H9 (cell line): ENCODE data around the gene SCFD2. TPM values are rescaled to one million over a fixed set of nuclear protein-coding genes. Genes with fewer than 3 reads are reported as not detected.

ENCODE experiments used
- DNase-seq: peaks from one replicate; pipeline ENCODE4 v3.0.0-alpha.2; 2017
- H2AFZ ChIP-seq: one replicate; pipeline ENCODE4 v1.6.1; 2013; ENCODE audit warnings: mild to moderate bottlenecking, low read length, control low read depth, moderate library complexity
- H2AK5ac ChIP-seq: 2 replicates; pipeline ENCODE4 v1.6.1; 2013; ENCODE audit warnings: low read length, control low read depth, mixed read lengths; ENCODE audit not compliant: insufficient read length
- H2BK120ac ChIP-seq: one replicate; pipeline ENCODE4 v1.6.1; 2013; ENCODE audit warnings: low read depth, mild to moderate bottlenecking, low read length, control low read depth, inconsistent platforms; ENCODE audit not compliant: poor library complexity, severe bottlenecking
- H2BK12ac ChIP-seq: 2 replicates; pipeline ENCODE4 v1.6.1; 2013; ENCODE audit warnings: low read length, control low read depth, mixed read lengths, low read depth; ENCODE audit not compliant: insufficient read length
- H2BK15ac ChIP-seq: 2 replicates; pipeline ENCODE4 v1.6.1; 2013; ENCODE audit warnings: low read depth, low read length, control low read depth
- H2BK20ac ChIP-seq: one replicate; pipeline ENCODE4 v1.6.1; 2013; ENCODE audit warnings: low read depth, mild to moderate bottlenecking, low read length, control low read depth, inconsistent platforms; ENCODE audit not compliant: poor library complexity, severe bottlenecking
- H2BK5ac ChIP-seq: 2 replicates; pipeline ENCODE4 v1.6.1; 2013; ENCODE audit warnings: low read length, control low read depth, mixed read lengths; ENCODE audit not compliant: insufficient read length
- H3K14ac ChIP-seq: 2 replicates; pipeline ENCODE4 v1.6.1; 2013; ENCODE audit warnings: low read length, control low read depth; ENCODE audit not compliant: insufficient read depth
- H3K18ac ChIP-seq: 2 replicates; pipeline ENCODE4 v1.6.1; 2013; ENCODE audit warnings: low read depth, mild to moderate bottlenecking, mixed read lengths, low read length, control low read depth; ENCODE audit not compliant: insufficient read length
- H3K23ac ChIP-seq: 2 replicates; pipeline ENCODE4 v1.6.1; 2013; ENCODE audit warnings: low read length, control low read depth, mixed read lengths, low read depth; ENCODE audit not compliant: insufficient read length
- H3K23me2 ChIP-seq: 2 replicates; pipeline ENCODE4 v1.6.1; 2013; ENCODE audit warnings: low read depth, mild to moderate bottlenecking, mixed read lengths, low read length, control low read depth; ENCODE audit not compliant: insufficient read length, poor library complexity, severe bottlenecking
- H3K27ac ChIP-seq: 2 replicates; pipeline ENCODE4 v1.5.1; 2013; ENCODE audit warnings: low read length, control low read depth, mixed read lengths, low read depth; ENCODE audit not compliant: insufficient read length
- H3K27me3 ChIP-seq: 2 replicates; pipeline ENCODE4 v1.6.1; 2013; ENCODE audit warnings: low read length, control low read depth, inconsistent platforms; ENCODE audit not compliant: insufficient read depth
- H3K4ac ChIP-seq: 2 replicates; pipeline ENCODE4 v1.6.1; 2013; ENCODE audit warnings: low read depth, mild to moderate bottlenecking, control low read depth, inconsistent platforms, low read length, moderate library complexity
- H3K4me1 ChIP-seq: 2 replicates; pipeline ENCODE4 v1.6.1; 2013; ENCODE audit warnings: low read length, control low read depth, inconsistent platforms; ENCODE audit not compliant: insufficient read depth
- H3K4me2 ChIP-seq: 2 replicates; pipeline ENCODE4 v1.6.1; 2013; ENCODE audit warnings: low read length, control low read depth, mixed read lengths; ENCODE audit not compliant: insufficient read length, insufficient read depth
- H3K56ac ChIP-seq: 2 replicates; pipeline ENCODE4 v1.6.1; 2013; ENCODE audit warnings: low read depth, mild to moderate bottlenecking, mixed read lengths, low read length, control low read depth; ENCODE audit not compliant: insufficient read length
- H3K79me1 ChIP-seq: 2 replicates; pipeline ENCODE4 v1.6.1; 2013; ENCODE audit warnings: low read depth, mild to moderate bottlenecking, moderate library complexity, low read length, control low read depth, inconsistent platforms; ENCODE audit not compliant: insufficient read depth, poor library complexity, severe bottlenecking
- H3K79me2 ChIP-seq: 2 replicates; pipeline ENCODE4 v1.6.1; 2013; ENCODE audit warnings: low read length, control low read depth, inconsistent platforms; ENCODE audit not compliant: insufficient read depth
- H3K9ac ChIP-seq: 2 replicates; pipeline ENCODE4 v1.6.1; 2013; ENCODE audit warnings: low read length, control low read depth, mixed read lengths; ENCODE audit not compliant: insufficient read length; ENCODE audit errors: extremely low read depth
- H3K9me3 ChIP-seq: one replicate; pipeline ENCODE4 v1.6.1; 2013; ENCODE audit warnings: low read depth, low read length, inconsistent platforms; ENCODE audit not compliant: control insufficient read depth
- H3T11ph ChIP-seq: one replicate; pipeline ENCODE4 v1.6.1; 2013; ENCODE audit warnings: mild to moderate bottlenecking, low read length, control low read depth, inconsistent platforms
- H4K20me1 ChIP-seq: one replicate; pipeline ENCODE4 v1.6.1; 2013; ENCODE audit not compliant: control insufficient read depth, insufficient read length, insufficient read depth
- H4K5ac ChIP-seq: 2 replicates; pipeline ENCODE4 v1.6.1; 2013; ENCODE audit warnings: low read depth, mild to moderate bottlenecking, mixed read lengths, low read length, control low read depth; ENCODE audit not compliant: insufficient read length
- H4K8ac ChIP-seq: replicated peaks from 2 replicates; pipeline ENCODE4 v1.6.1; 2013; ENCODE audit warnings: low read length, control low read depth, mixed read lengths, low read depth; ENCODE audit not compliant: insufficient read length
- H4K91ac ChIP-seq: 2 replicates; pipeline ENCODE4 v1.6.1; 2013; ENCODE audit warnings: low read depth, mild to moderate bottlenecking, moderate library complexity, mixed read lengths, low read length, control low read depth; ENCODE audit not compliant: insufficient read length
- H3K27ac Mint-ChIP-seq, 3 experiments: 2 replicates in 2 of 3; 3 replicates in 1 of 3; pipeline ENCODE4 v1.8.0; 2020 to 2021; ENCODE audit warnings: mixed read lengths in 3 of 3, mild to moderate bottlenecking in 1 of 3, moderate library complexity in 1 of 3
- H3K27me3 Mint-ChIP-seq: 2 replicates; pipeline ENCODE4 v1.8.0; 2021; ENCODE audit warnings: low read depth, mild to moderate bottlenecking, moderate library complexity, mixed read lengths
- H3K36me3 Mint-ChIP-seq, 3 experiments: 2 replicates in 2 of 3; 3 replicates in 1 of 3; pipeline ENCODE4 v1.8.0; 2020 to 2021; ENCODE audit warnings: low read depth in 3 of 3, mixed read lengths in 3 of 3; ENCODE audit not compliant: insufficient read depth in 1 of 3
- H3K4me1 Mint-ChIP-seq, 2 experiments: 2 replicates each; pipeline ENCODE4 v1.8.0; 2020; ENCODE audit warnings: mixed read lengths in 2 of 2
- H3K4me3 Mint-ChIP-seq, 2 experiments: 2 replicates in 1 of 2; 3 replicates in 1 of 2; pipeline ENCODE4 v1.8.0; 2020 to 2021; ENCODE audit warnings: mild to moderate bottlenecking in 2 of 2, mixed read lengths in 2 of 2, moderate library complexity in 1 of 2
- H3K9me3 Mint-ChIP-seq, 2 experiments: 2 replicates in 1 of 2; 3 replicates in 1 of 2; pipeline ENCODE4 v1.8.0; 2020; ENCODE audit warnings: mild to moderate bottlenecking in 2 of 2, mixed read lengths in 2 of 2, moderate library complexity in 1 of 2
- WGBS: extraction: QIAGEN DNeasy Blood & Tissue Kit; methylation state at CpG from one replicate; pipeline ENCODE4 v1.1.7; 2013; ENCODE audit warnings: missing lambda C conversion rate, low lambda C conversion rate, mixed read lengths; ENCODE audit not compliant: insufficient read length; ENCODE audit errors: extremely low coverage; 5-methylcytosine and 5-hydroxymethylcytosine counted together
- total RNA-seq: library from RNA; stranded (reverse); gene quantifications from 2 replicates; pipeline ENCODE4 v1.2.1, GENCODE V29; 2021
- TF ChIP-seq, protein P1 (sequence below): fragments of 200-600 bp; sonication (generic); conservative IDR thresholded peaks from 3 replicates; pipeline ENCODE4 v1.8.0; 2021; ENCODE audit warnings: antibody characterized with exemption, mild to moderate bottlenecking

SCFD2 gene
- total RNA-seq, 1 experiment from 2014 or later = 10.1 TPM

DNA sequence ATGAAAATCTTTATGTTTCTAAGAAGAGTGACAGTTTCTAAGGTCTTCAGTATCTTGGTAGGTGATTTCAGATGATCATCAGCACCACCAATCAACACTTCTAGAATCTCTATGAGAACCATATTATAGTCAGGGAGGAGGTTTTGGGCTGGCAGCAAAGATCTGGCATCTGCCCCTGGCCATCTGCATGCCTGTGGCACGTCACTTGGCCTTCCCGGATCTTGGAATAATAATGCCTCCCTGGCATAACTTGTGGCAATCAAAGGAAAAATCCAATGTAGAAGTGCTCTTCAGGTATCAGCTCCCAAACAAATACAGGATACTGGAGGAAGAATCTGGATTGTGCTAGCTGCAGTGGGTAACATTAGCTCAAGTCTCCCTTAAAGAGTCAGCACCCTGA, 446.4 kb downstream of the SCFD2 start:
- Histone ChIP-seq H2BK20ac (no peak overlapping the region), H3K14ac (no peak overlapping the region), H3K79me2 (no peaks in the 10 kb centered on the region), H4K20me1 (no peaks in the 10 kb centered on the region), H3K27me3 (no peaks in the 10 kb centered on the region), H3K56ac (no peak overlapping the region), H3K4me1 (no peaks in the 10 kb centered on the region; the same call in 1 of the 2 replicates), H4K91ac (no peak overlapping the region), H2AFZ (no peak overlapping the region), H2BK12ac (no peak overlapping the region), H3K4ac (no peak overlapping the region), H3K4me2 (no peak overlapping the region), H3T11ph (no peak overlapping the region), H4K5ac (no peak overlapping the region), H3K79me1 (no peaks in the 10 kb centered on the region), H3K27ac (no peak overlapping the region), H3K23me2 (no peaks in the 10 kb centered on the region), H3K18ac (no peak overlapping the region), H3K9me3 (no peaks in the 10 kb centered on the region), H3K23ac (no peak overlapping the region), H2BK5ac (no peak overlapping the region), H3K9ac (no peak overlapping the region), H2AK5ac (no peak overlapping the region), H2BK120ac (no peak overlapping the region), H2BK15ac (no peak overlapping the region), H4K8ac (no peak overlapping the region)
- TF ChIP-seq, protein P1, sequence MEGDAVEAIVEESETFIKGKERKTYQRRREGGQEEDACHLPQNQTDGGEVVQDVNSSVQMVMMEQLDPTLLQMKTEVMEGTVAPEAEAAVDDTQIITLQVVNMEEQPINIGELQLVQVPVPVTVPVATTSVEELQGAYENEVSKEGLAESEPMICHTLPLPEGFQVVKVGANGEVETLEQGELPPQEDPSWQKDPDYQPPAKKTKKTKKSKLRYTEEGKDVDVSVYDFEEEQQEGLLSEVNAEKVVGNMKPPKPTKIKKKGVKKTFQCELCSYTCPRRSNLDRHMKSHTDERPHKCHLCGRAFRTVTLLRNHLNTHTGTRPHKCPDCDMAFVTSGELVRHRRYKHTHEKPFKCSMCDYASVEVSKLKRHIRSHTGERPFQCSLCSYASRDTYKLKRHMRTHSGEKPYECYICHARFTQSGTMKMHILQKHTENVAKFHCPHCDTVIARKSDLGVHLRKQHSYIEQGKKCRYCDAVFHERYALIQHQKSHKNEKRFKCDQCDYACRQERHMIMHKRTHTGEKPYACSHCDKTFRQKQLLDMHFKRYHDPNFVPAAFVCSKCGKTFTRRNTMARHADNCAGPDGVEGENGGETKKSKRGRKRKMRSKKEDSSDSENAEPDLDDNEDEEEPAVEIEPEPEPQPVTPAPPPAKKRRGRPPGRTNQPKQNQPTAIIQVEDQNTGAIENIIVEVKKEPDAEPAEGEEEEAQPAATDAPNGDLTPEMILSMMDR = no peak
- DNase-seq = no peak
- H3K4me1 Mint-ChIP-seq = peaks cover 14 to 19% of the 10 kb centered on the region in 2 experiments
- no peaks in the 10 kb centered on the region; a peak in 1 of 7 replicates for H3K36me3 Mint-ChIP-seq
- H3K9me3 Mint-ChIP-seq = no peaks in the 10 kb centered on the region
- H3K27me3 Mint-ChIP-seq = no peaks in the 10 kb centered on the region
- H3K27ac Mint-ChIP-seq = no peak overlapping the region
- no CpG with 5 or more reads among the region's 2 CpGs for WGBS
- H3K4me3 Mint-ChIP-seq = no peak overlapping the region
